Adrenal gland (tissue), 5 donors: ENCODE data around the gene PI4K2A.
"Not testable (repeated sequence)": the region's sequence is repeated elsewhere in the genome, so short reads cannot be mapped to it uniquely, and the experiment has no call there.

Source experiments
- POLR2A ChIP-seq, 2 donors: fragments of 450-650 bp; IDR thresholded peaks; one replicate each; pipeline ENCODE4 v1.6.1; 2017; ENCODE audit warnings: antibody characterized with exemption in 2 of 2, mild to moderate bottlenecking in 2 of 2, moderate library complexity in 1 of 2
- TF ChIP-seq, protein P1 (sequence below), 6 experiments: fragments of 450-650 bp in 4 of 6; fragments of 200-600 bp in 2 of 6; sonication (generic) in 1 of 6; IDR thresholded peaks; 1 replicate in 5 of 6; 2 replicates in 1 of 6; pipeline versions ENCODE4 v1.5.1 to v1.8.0; 2016 to 2021; ENCODE audit warnings: antibody characterized with exemption in 6 of 6, mild to moderate bottlenecking in 2 of 6, moderate library complexity in 1 of 6
- donor health status: DM: no; HTN: no; CAD: no.

DNA sequence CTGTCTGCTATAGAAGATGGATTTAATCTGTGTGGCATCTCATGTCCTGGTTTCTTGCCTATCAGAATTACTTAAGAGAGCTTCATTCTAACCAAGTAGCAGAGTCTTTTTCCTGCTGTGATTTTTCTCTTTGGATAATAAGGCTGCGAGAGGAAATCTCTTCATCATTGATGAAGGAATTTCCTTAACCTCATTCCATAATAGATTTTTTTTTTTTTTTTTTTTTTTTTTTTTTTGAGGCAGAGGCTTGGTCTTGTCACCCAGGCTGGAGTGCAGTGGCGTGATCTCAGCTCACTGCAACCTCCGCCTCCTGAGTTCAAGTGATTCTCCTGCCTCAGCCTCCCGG, 8.9 kb downstream of the PI4K2A start:
- TF ChIP-seq, protein P1, sequence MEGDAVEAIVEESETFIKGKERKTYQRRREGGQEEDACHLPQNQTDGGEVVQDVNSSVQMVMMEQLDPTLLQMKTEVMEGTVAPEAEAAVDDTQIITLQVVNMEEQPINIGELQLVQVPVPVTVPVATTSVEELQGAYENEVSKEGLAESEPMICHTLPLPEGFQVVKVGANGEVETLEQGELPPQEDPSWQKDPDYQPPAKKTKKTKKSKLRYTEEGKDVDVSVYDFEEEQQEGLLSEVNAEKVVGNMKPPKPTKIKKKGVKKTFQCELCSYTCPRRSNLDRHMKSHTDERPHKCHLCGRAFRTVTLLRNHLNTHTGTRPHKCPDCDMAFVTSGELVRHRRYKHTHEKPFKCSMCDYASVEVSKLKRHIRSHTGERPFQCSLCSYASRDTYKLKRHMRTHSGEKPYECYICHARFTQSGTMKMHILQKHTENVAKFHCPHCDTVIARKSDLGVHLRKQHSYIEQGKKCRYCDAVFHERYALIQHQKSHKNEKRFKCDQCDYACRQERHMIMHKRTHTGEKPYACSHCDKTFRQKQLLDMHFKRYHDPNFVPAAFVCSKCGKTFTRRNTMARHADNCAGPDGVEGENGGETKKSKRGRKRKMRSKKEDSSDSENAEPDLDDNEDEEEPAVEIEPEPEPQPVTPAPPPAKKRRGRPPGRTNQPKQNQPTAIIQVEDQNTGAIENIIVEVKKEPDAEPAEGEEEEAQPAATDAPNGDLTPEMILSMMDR (IDR thresholded peaks at IDR 0.05), result not testable (repeated sequence)
- not testable (repeated sequence) for TF ChIP-seq POLR2A (IDR thresholded peaks at IDR 0.05)
